Gastroesophageal sphincter (tissue), 3 donors: Measurements from ENCODE around the gene COG8.

Experiments used
- CTCF ChIP-seq, 4 experiments: fragments of 200-600 bp in 2 of 4; fragments of 450-650 bp in 2 of 4; sonication (generic) in 1 of 4; IDR thresholded peaks; one replicate each; pipeline ENCODE4 v1.5.1; 2017 to 2019; ENCODE audit warnings: antibody characterized with exemption in 4 of 4, mild to moderate bottlenecking in 2 of 4, moderate library complexity in 2 of 4
- EP300 ChIP-seq: sonication (generic); formaldehyde crosslinking; IDR thresholded peaks from one replicate; pipeline ENCODE4 v1.6.1; 2017; ENCODE audit warnings: antibody characterized with exemption, mild to moderate bottlenecking
- POLR2A ChIP-seq, 2 donors: fragments of 450-650 bp; IDR thresholded peaks; one replicate each; pipeline ENCODE4 v1.6.1; 2017; ENCODE audit warnings: antibody characterized with exemption in 2 of 2, mild to moderate bottlenecking in 2 of 2, moderate library complexity in 1 of 2

GRCh38 chr16:69326172-69326873 is 13.0 kb downstream of the COG8 start:
- no peak for TF ChIP-seq CTCF (IDR thresholded peaks at IDR 0.05)
- no peak for TF ChIP-seq POLR2A (IDR thresholded peaks at IDR 0.05)
- no peak for TF ChIP-seq EP300
